HG02571 (cell line): ENCODE measurements around the gene CACNA1F.
A peak's percentile ranks its signal among the peaks of the same experiment; 100 is the strongest.
"Not testable (repeated sequence)": the region's sequence is repeated elsewhere in the genome, so short reads cannot be mapped to it uniquely, and the experiment has no call there.

Source experiments
- ATAC-seq: cut with Tn5 transposase; IDR thresholded peaks from one replicate; pipeline ENCODE4 v1.9.1; 2021; ENCODE audit warnings: mild to moderate bottlenecking, moderate library complexity; ENCODE audit not compliant: unreplicated experiment

The CACNA1F gene

DNA sequence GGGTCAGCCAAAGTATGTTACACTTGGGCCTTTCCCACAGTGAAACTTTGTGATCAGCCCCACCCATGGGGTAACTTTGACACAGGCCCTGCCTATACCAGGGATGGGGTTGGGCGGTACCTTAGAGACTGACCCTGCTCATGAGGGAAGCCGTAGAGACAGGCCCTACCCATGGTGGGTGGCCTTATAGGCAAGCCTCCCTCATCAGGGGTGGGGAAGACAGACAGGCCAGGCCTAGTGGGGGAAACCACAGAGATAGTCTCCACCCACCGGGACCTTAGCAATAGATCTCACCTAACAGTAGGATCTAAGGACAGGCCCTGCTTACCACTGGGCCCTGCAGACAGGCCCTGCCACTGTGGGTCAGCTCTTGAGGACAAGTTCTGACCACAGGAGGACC is 54.6 kb downstream of the CACNA1F start:
- no peak for ATAC-seq

GRCh38 chrX:49177873-49178480 is 55.2 kb downstream of the CACNA1F start:
- ATAC-seq = no peak

DNA sequence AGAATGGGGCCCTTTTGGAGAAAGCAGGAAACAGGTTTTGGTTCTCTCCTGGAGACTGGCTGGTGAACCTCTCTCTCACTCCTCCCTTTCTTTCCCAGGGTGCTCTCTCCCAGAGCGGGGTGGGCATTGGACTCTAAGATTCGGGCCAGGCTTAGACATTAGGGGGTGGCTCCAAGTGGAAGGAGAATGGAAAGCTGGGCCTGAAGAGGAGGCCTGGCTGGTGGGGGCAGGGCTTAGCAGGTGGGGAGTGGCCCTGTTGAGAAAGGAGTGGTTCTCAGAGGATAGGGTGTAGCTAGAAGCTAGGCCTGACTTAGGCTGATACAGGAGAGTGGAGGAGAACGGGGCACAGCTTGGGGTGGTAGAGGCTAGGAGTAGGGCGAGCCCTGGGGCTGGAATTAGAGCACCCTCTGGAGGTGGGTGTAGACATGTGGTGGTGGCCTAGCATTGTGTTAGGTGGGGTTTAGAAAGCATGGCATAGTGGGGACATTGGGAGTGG is 55.8 kb downstream of the CACNA1F start:
- ATAC-seq = no peak

DNA sequence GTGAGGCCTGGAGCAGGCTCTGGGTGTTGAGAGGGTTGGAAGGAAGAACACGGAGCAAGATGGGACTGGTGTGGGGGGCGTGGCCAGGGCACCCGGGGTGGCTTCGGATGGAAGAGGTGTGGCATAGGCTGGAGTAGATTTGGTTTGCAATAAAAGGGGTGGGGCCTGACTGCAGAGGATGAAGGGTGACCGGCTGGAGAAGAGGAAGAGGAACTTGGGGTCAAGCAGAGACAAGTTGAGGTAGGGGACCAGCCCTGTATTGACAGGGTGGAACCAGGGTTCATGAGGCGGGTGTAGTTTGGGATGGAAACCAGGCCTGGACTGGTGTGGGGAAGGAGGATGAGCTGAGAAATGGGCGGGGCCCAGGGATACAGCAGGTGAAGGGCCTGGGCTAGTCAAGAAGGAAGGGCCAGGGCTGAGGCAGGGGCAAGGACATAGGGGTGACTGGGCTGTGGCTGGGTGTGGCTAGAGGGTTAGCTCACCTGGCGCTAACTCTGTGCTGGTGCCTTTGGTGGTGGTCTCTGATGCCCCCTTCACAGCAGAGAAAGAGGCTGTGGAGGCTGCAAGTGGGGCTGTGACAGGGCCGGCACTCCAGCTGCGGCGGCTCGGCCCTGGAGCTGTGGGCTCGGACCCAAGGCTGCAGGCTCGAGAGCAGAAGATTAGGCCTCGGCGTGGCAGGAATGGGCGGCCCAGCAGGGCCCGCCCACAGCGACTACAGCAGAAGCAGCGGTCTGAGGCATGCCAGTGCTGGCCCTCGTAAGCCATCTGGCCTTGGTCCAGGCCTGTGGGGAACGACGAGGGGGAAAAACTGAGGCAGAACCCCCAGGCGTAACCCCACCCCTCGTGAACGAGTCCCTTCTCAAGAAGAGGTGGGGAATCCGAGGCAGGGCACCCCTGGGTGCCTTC is 56.5 kb downstream of the CACNA1F start:
- ATAC-seq = no peak

- ATAC-seq = no peak
Observed at GRCh38 chrX:49175435-49176274, 57.5 kb downstream of the CACNA1F start.

DNA sequence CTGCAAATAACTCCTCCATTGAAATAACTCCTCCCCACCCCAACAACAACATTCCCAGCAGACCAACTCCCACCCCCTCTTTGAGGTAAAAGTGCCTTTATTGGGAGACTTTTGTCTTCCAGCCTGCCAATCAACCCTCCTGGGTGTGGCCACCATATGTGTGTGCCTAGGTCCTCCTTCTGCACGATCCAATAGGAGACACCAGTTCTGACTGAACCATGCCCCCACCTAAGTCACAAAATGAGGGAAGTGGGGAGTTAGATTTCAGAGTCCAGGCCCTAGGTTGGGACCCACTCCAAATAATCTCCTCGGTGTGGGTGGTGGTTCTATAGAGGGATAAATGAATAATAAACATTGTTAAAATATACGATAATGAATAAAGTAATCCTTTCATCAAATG is 58.4 kb downstream of the CACNA1F start:
- no peak for ATAC-seq

- ATAC-seq = not testable (repeated sequence)
Observed at GRCh38 chrX:49173544-49173943, 59.6 kb downstream of the CACNA1F start.

DNA sequence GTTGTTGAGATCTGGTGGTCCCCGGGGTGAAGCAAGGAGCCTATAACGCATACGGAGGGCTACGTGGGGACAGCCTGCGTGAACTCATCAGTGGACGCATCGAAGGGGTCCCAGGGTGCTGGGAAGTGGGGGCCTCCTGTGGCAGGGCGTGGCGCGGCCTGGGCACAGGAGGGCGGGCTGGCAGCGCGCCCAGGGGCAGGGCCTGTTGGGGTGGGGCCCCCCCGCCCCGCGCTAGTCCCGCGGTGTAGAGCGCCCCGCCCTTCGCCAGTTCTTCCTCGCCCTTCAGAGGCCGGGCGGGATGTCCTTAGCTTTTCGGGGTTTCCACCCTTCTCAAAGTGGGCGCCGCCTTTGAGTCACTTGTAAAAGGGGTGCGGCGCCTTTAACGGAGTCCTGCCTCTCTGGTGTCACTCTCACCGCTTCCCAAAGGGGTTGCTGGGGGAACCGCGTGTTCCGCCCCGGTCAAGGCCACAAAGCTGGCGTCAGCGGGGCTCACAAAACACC is 60.8 kb downstream of the CACNA1F start:
- ATAC-seq = peak; percentile 58

- peak; percentile 24 for ATAC-seq
Observed at GRCh38 chrX:49171752-49172279, 61.3 kb downstream of the CACNA1F start, which contains the start of gene PLP2. PLP2 (plus strand) TSS chrX:49171898; CDS start chrX:49172001, 103 bp downstream.

GRCh38 chrX:49167740-49168108 is 65.4 kb downstream of the CACNA1F start:
- no peak for ATAC-seq

GRCh38 chrX:49166914-49167739 is 66.0 kb downstream of the CACNA1F start:
- no peak for ATAC-seq

DNA sequence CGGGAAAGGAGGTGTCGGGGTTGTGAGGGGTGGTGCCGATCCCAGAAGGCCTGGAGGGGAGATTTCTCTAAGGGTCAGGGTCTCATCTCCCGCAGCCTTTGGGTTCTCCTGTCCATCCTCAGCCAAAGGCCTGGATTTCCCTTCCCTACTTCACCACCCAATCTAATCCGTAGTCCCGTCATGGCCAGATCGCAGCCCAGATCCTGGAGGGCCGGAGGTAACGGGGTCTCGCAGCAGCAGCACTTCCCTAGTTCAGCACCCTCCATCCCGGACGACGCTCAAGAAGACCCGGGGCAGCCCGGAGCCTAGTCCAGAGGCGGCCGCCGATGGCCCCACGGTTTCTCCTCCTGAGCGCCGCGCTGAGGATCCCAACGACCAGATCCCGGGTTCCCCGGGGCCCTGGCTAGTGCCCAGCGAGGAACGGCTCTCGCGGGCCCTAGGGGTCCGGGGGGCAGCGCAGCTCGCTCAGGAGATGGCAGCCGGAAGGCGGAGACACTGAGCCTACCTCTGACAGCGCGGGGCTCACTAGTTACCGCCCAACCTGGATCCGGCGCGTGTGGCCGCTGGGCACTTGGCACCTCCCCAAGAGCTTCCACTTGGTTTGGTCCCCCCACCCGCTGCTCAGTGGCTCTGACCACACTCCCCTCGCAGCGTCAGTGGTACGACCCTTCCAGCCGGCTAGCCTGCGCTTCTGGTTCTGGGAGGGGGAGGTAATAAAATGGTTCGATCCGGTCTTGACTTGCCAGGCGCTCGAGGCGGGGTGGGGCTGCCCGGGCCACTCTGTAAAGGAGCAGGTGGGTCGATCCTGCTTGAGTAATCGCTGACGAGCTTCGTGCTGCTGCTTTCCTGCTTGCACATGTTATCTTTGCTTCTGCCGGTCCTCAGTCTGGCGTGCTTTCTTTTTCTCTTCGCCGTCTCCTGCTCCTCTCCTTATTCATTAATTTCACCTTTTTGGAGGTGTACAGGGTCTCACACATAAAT is 66.9 kb downstream of the CACNA1F start:
- ATAC-seq = no peak

GRCh38 chrX:49164589-49165360 is 68.4 kb downstream of the CACNA1F start:
- ATAC-seq = no peak

DNA sequence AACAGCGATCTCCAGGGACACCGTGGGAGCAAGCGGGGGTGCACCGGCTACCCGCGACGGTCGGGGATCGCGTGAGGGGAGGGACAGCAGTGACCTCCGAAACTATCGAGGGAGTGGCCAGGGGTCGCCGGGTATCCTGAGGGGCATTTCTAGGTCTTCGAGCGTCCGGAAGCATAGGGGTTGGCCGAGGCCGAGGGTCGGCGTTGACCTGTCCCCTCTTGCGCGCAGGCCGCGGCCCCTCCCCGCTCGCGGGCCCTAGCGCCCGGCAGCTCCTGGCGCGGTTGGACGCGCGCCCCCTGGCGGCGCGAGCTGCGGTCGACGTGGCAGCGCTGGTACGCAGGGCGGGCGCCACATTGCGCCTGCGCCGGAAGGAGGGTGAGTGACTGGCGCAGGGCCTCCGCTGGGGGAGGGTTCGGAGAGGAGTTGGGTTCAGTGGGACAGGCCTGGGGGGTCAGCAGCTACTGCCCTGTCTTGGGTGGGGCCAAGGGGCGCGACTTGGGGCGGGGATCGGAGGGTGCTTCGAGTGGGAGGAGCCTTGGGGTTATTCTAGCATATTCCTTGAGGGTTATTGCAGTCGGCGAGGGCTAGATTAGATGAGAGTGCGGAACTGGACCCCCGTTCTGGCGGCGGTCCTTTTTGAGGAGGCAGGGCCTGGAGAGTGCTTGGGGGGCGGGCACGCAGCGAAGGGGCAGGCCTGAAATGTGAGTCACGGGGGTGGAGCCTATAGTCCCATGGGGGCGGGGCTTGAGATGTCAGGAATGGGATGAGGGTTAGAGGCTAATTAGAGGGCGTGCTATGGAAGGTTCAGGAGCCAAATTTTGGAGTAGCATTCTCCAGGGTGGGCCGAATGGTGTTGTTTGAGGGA is 69.4 kb downstream of the CACNA1F start:
- peak; percentile 46 for ATAC-seq

GRCh38 chrX:49162620-49163019 is 70.5 kb downstream of the CACNA1F start, which contains the start of gene MAGIX:
MAGIX (plus strand) TSS chrX:49162758; CDS start chrX:49162890, 132 bp downstream.
- ATAC-seq = no peak

GRCh38 chrX:49161632-49162031 is 71.5 kb downstream of the CACNA1F start:
- ATAC-seq = no peak

GRCh38 chrX:49160908-49161307 is 72.2 kb downstream of the CACNA1F start:
- no peak for ATAC-seq
